H1 (cell line): ENCODE measurements around the gene DCX. TPM values are rescaled to one million over a fixed set of nuclear protein-coding genes. Genes with fewer than 3 reads are reported as not detected.

Experiments
- CTCF ChIA-PET: fragments of 300-600 bp; sonication (Branson Sonifier 250); formaldehyde crosslinking; loops from one replicate; lab custom pipeline; 2021; ENCODE audit not compliant: partially characterized antibody; lab: Charles Lee
- POLR2A ChIA-PET: fragments of 300-600 bp; sonication (Branson Sonifier 250); formaldehyde crosslinking; loops from one replicate; lab custom pipeline; 2021; ENCODE audit warnings: inconsistent platforms; ENCODE audit not compliant: partially characterized antibody; lab: Charles Lee
- DNase-seq, 2 experiments: peaks; one replicate each; pipeline versions ENCODE4 v3.0.0 to v3.0.0-alpha.2; 2010 to 2022; ENCODE audit warnings: low spot score in 2 of 2, low read depth in 1 of 2, mixed read lengths in 1 of 2
- FAIRE-seq: peaks from 2 replicates; lab custom pipeline; 2011; peaks lifted over from hg19 to GRCh38; lab: Jason Lieb, UNC
- H2AFZ ChIP-seq: 2 replicates; pipeline ENCODE4 v1.8.1; 2012; ENCODE audit warnings: low read length, inconsistent platforms
- H2AK5ac ChIP-seq: 2 replicates; pipeline ENCODE4 v1.6.1; 2013; ENCODE audit warnings: low read depth, low read length
- H2BK120ac ChIP-seq: replicated peaks from 2 replicates; pipeline ENCODE3; 2013; ENCODE audit warnings: low read depth, low read length, inconsistent platforms
- H2BK12ac ChIP-seq: 2 replicates; pipeline ENCODE4 v1.6.1; 2013; ENCODE audit warnings: low read depth, low read length
- H2BK15ac ChIP-seq: 2 replicates; pipeline ENCODE4 v1.6.1; 2013; ENCODE audit warnings: low read length
- H2BK20ac ChIP-seq: 2 replicates; pipeline ENCODE4 v1.6.1; 2013; ENCODE audit warnings: low read length
- H2BK5ac ChIP-seq: 2 replicates; pipeline ENCODE4 v1.6.1; 2013; ENCODE audit warnings: low read depth, low read length
- H3K14ac ChIP-seq: 2 replicates; pipeline ENCODE4 v1.6.1; 2013; ENCODE audit warnings: inconsistent platforms; ENCODE audit not compliant: insufficient read length
- H3K18ac ChIP-seq: 2 replicates; pipeline ENCODE4 v1.6.1; 2013; ENCODE audit warnings: low read length; ENCODE audit errors: extremely low read depth
- H3K23ac ChIP-seq: 2 replicates; pipeline ENCODE4 v1.6.1; 2013; ENCODE audit warnings: inconsistent platforms; ENCODE audit not compliant: insufficient read length
- H3K23me2 ChIP-seq: 2 replicates; pipeline ENCODE4 v1.6.1; 2013; ENCODE audit warnings: low read depth, low read length
- H3K27ac ChIP-seq: 2 replicates; pipeline ENCODE4 v1.6.1; 2011; ENCODE audit warnings: low read depth, low read length, inconsistent platforms
- H3K27me3 ChIP-seq, 4 experiments: replicated peaks in 1 of 4; 1 replicate in 1 of 4; 2 replicates in 3 of 4; pipeline versions ENCODE4 v1.6.1 to v1.8.1; 2011 to 2013; ENCODE audit warnings: low read length in 3 of 4, mild to moderate bottlenecking in 3 of 4, inconsistent platforms in 2 of 4, mixed read lengths in 2 of 4, moderate library complexity in 1 of 4; ENCODE audit not compliant: control insufficient read depth in 3 of 4, insufficient read depth in 3 of 4; ENCODE audit errors: extremely low read depth in 1 of 4
- H3K36me3 ChIP-seq, 4 experiments: 2 replicates each; pipeline versions ENCODE4 v1.6.1 to v1.8.1; 2011 to 2013; ENCODE audit warnings: mild to moderate bottlenecking in 4 of 4, low read length in 3 of 4, moderate library complexity in 2 of 4, control low read depth in 1 of 4, inconsistent platforms in 1 of 4; ENCODE audit not compliant: insufficient read depth in 4 of 4, control insufficient read depth in 2 of 4
- H3K4ac ChIP-seq: replicated peaks from 2 replicates; pipeline ENCODE3; 2013; ENCODE audit warnings: low read length, low read depth, mixed read lengths, inconsistent platforms; ENCODE audit not compliant: insufficient read length
- H3K4me1 ChIP-seq, 4 experiments: replicated peaks in 1 of 4; 1 replicate in 1 of 4; 2 replicates in 3 of 4; pipeline versions ENCODE4 v1.6.1 to v1.8.1; 2011 to 2013; ENCODE audit warnings: low read length in 3 of 4, inconsistent platforms in 2 of 4, mixed read lengths in 1 of 4; ENCODE audit not compliant: insufficient read depth in 4 of 4, control insufficient read depth in 3 of 4
- H3K4me2 ChIP-seq, 2 experiments: 2 replicates each; pipeline versions ENCODE4 v1.6.1 to v1.8.1; 2011 to 2013; ENCODE audit warnings: low read depth in 2 of 2, low read length in 2 of 2, control low read depth in 1 of 2, inconsistent platforms in 1 of 2, mild to moderate bottlenecking in 1 of 2; ENCODE audit not compliant: insufficient read depth in 1 of 2
- H3K4me3 ChIP-seq, 4 experiments: fragments of 200-600, 300-600 bp in 1 of 4; sonication (generic), shearing (Covaris generic), sonication (Bioruptor Twin) in 1 of 4; 2 replicates each; pipeline versions ENCODE4 v1.5.1 to v1.8.1; 2011 to 2016; ENCODE audit warnings: low read length in 4 of 4, low read depth in 3 of 4, control low read depth in 2 of 4, inconsistent platforms in 2 of 4, mild to moderate bottlenecking in 2 of 4, mixed read lengths in 1 of 4, moderate library complexity in 1 of 4; ENCODE audit not compliant: insufficient read depth in 2 of 4; ENCODE audit errors: extremely low read depth in 1 of 4
- H3K56ac ChIP-seq: replicated peaks from 2 replicates; pipeline ENCODE3; 2013; ENCODE audit warnings: low read depth, mild to moderate bottlenecking, mixed read lengths, low read length, inconsistent platforms; ENCODE audit not compliant: insufficient read length
- H3K79me1 ChIP-seq: 2 replicates; pipeline ENCODE4 v1.6.1; 2013; ENCODE audit warnings: low read depth, low read length, control low read depth
- H3K79me2 ChIP-seq, 2 experiments: 2 replicates each; pipeline versions ENCODE4 v1.6.1 to v1.8.1; 2012 to 2013; ENCODE audit warnings: low read length in 2 of 2, mild to moderate bottlenecking in 2 of 2, inconsistent platforms in 1 of 2; ENCODE audit not compliant: insufficient read depth in 2 of 2, control insufficient read depth in 1 of 2
- H3K9ac ChIP-seq, 4 experiments: replicated peaks in 1 of 4; 1 replicate in 1 of 4; 2 replicates in 3 of 4; pipeline versions ENCODE4 v1.6.1 to v1.8.1; 2011 to 2013; ENCODE audit warnings: low read depth in 3 of 4, low read length in 3 of 4, control low read depth in 2 of 4, mild to moderate bottlenecking in 2 of 4, moderate library complexity in 2 of 4, inconsistent platforms in 1 of 4; ENCODE audit errors: extremely low read depth in 1 of 4
- H3K9me3 ChIP-seq, 2 experiments: 2 replicates each; pipeline versions ENCODE4 v1.6.1 to v1.8.1; 2012 to 2013; ENCODE audit warnings: mild to moderate bottlenecking in 2 of 2, moderate library complexity in 2 of 2, control low read depth in 1 of 2, inconsistent platforms in 1 of 2, low read depth in 1 of 2, low read length in 1 of 2, mixed read lengths in 1 of 2; ENCODE audit not compliant: insufficient read depth in 2 of 2
- H4K20me1 ChIP-seq, 2 experiments: replicated peaks in 1 of 2; 2 replicates each; pipeline versions ENCODE3 to v1.8.1; 2011 to 2013; ENCODE audit warnings: inconsistent platforms in 2 of 2, low read length in 2 of 2, mild to moderate bottlenecking in 1 of 2; ENCODE audit not compliant: insufficient read depth in 2 of 2, control insufficient read depth in 1 of 2
- H4K5ac ChIP-seq: 2 replicates; pipeline ENCODE4 v1.6.1; 2013; ENCODE audit warnings: low read length, low read depth, mixed read lengths, inconsistent platforms; ENCODE audit not compliant: insufficient read length
- H4K8ac ChIP-seq: 2 replicates; pipeline ENCODE4 v1.8.0; 2013; ENCODE audit warnings: mild to moderate bottlenecking, moderate library complexity, low read length, inconsistent platforms; ENCODE audit not compliant: insufficient read depth; ENCODE audit errors: extremely low read depth
- H4K91ac ChIP-seq: replicated peaks from 2 replicates; pipeline ENCODE3; 2013; ENCODE audit warnings: low read length, mixed read lengths, inconsistent platforms; ENCODE audit not compliant: insufficient read length
- CBX8 ChIP-seq: fragments of 300-800, 300-1000 bp; sonication (generic); IDR thresholded peaks from 2 replicates; pipeline ENCODE4 v1.7.1; 2016; ENCODE audit warnings: low read depth, low read length, borderline replicate concordance
- CTBP2 ChIP-seq: IDR thresholded peaks from 2 replicates; pipeline ENCODE4 v1.7.0; 2011; ENCODE audit warnings: borderline replicate concordance, mild to moderate bottlenecking, moderate library complexity, mixed read lengths, low read length; ENCODE audit not compliant: insufficient read depth, insufficient read length
- EGR1 ChIP-seq: IDR thresholded peaks from 2 replicates; pipeline ENCODE4 v1.6.1; 2011; ENCODE audit warnings: low read depth, low read length, borderline replicate concordance
- SRF ChIP-seq: IDR thresholded peaks from 2 replicates; pipeline ENCODE4 v1.6.1; 2011; ENCODE audit warnings: mild to moderate bottlenecking, low read depth, low read length, moderate library complexity
- USF2 ChIP-seq: IDR thresholded peaks from 2 replicates; pipeline ENCODE4 v1.6.1; 2011; ENCODE audit warnings: low read length, improper control_type of control experiment
- polyA plus RNA-seq, 7 experiments: library from polyadenylated mRNA; depleted of rRNA in 3 of 7; stranded (reverse) in 5 of 7; unstranded in 2 of 7; fragments of >200 nt in 5 of 7; fragments of 200-250 nt in 2 of 7; gene quantifications; 1 replicate in 5 of 7; 2 replicates in 1 of 7; 4 replicates in 1 of 7; pipeline versions ENCODE4 v1.2.1 to v1.2.3, GENCODE V29; 2011 to 2013; ENCODE audit warnings: missing spikeins in 2 of 7, mixed read lengths in 2 of 7
- total RNA-seq: library from RNA; stranded (reverse); fragmentation: NEBNext Ultra II Directional; extraction: Animal tissue kit (Norgen Biotek cat#: 25700); gene quantifications from 2 replicates; pipeline ENCODE4 v1.2.1, GENCODE V29; 2021

Gene DCX
- total and polyA plus RNA-seq, 2 of the 8 experiments (the other 6 are each of a cell fraction or from before 2014, with no cell fraction given) = 1.3 to 3.3 TPM

DNA sequence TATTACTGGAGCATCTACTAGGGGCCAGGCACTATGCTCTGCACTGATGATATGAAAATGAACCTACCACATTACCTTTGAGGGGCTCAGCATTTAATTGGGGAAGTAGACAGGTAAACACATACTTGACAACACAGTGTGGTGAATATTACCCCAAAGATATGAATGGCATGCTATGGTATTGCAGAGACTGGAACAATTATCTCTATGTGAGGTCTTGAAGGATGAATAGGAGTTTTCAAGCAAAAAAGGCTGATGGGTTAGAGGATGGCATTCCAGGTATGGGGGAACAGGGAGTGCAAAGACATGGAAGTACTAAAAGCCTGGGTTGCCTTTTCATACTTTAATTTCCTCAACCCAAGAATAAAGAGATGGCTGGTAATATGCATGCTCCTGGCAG, 82.6 kb downstream of the DCX start:
- Histone ChIP-seq H3K79me1 (no peaks in the 10 kb centered on the region), H3K4me3 (no peak overlapping the region), H3K27ac (no peak overlapping the region), H4K8ac (no peak overlapping the region), H3K4me2 (no peak overlapping the region), H3K56ac (no peak overlapping the region), H3K79me2 (no peaks in the 10 kb centered on the region), H4K20me1 (no peaks in the 10 kb centered on the region), H2BK20ac (no peak overlapping the region), H2BK15ac (no peak overlapping the region), H3K23ac (no peak overlapping the region), H3K9ac (no peak overlapping the region), H2BK12ac (no peak overlapping the region), H3K36me3 (no peaks in the 10 kb centered on the region), H3K9me3 (no peaks in the 10 kb centered on the region), H2AK5ac (no peak overlapping the region), H3K23me2 (no peaks in the 10 kb centered on the region), H3K4me1 (peaks cover 0 to 11% (median 0%) of the 10 kb centered on the region in 4 experiments; a peak in 1 of 7 replicates), H4K91ac (no peak overlapping the region), H3K4ac (no peak overlapping the region), H4K5ac (no peak overlapping the region), H3K14ac (no peak overlapping the region), H2BK5ac (no peak overlapping the region), H2BK120ac (no peak overlapping the region), H3K27me3 (no peaks in the 10 kb centered on the region), H2AFZ (no peak overlapping the region), H3K18ac (no peak overlapping the region)
- ChIA-PET CTCF (interaction anchor here (0.6 kb wide), 1 partner anchor 18 kb away, joined by 3 read pairs; no protein-coding TSS in a partner anchor), POLR2A (no interaction called here)
- FAIRE-seq (no peak), DNase-seq (no peak)
- TF ChIP-seq CBX8 = no peak
- no peak for TF ChIP-seq EGR1
- TF ChIP-seq USF2 = no peak
- TF ChIP-seq SRF = no peak
- no peak for TF ChIP-seq CTBP2
